Left kidney (tissue), 2 donors: ENCODE results near the gene TEKT5. TPM values are rescaled to one million over a fixed set of nuclear protein-coding genes. Genes with fewer than 3 reads are reported as not detected.

Experiments used
- DNase-seq: peaks from one replicate; pipeline ENCODE4 v3.0.0-alpha.2; 2013
- polyA plus RNA-seq: library from polyadenylated mRNA; unstranded; fragments of 120-200 nt; gene quantifications from one replicate; pipeline ENCODE4 v1.2.1, GENCODE V29; 2013; ENCODE audit not compliant: insufficient read length

The TEKT5 gene
- polyA plus RNA-seq, 1 donor: not detected

GRCh38 chr16:10579575-10579964 lies 115.2 kb downstream of the TEKT5 start:
- DNase-seq: no peak

GRCh38 chr16:10578474-10579316 lies 116.0 kb downstream of the TEKT5 start:
- no peak for DNase-seq

Other genes starting within 250 kb of the TEKT5 start
- gene EMP2, start 114.3 kb downstream of the TEKT5 start, polyA plus RNA-seq: 21.2 TPM
- gene NUBP1, start 48.9 kb upstream of the TEKT5 start, polyA plus RNA-seq: 31.3 TPM
- gene TVP23A, start 123.9 kb upstream of the TEKT5 start, polyA plus RNA-seq: 4.5 TPM
- 4.4 TPM for gene CIITA, start 182.3 kb upstream of the TEKT5 start, polyA plus RNA-seq
- 42.6 TPM for gene DEXI, start 247.5 kb upstream of the TEKT5 start, polyA plus RNA-seq
- gene CLEC16A, start 249.6 kb upstream of the TEKT5 start, polyA plus RNA-seq: 27.0 TPM